Measurements from ENCODE around the gene RPE65. TPM values are rescaled to one million over a fixed set of nuclear protein-coding genes. Genes with fewer than 3 reads are reported as not detected.
"Not testable (repeated sequence)": the region's sequence is repeated elsewhere in the genome, so short reads cannot be mapped to it uniquely, and the experiment has no call there.

RPE65 gene
- total RNA-seq, 1 donor from 2014 or later: not detected

GRCh38 chr1:68493193-68493592 is 43.4 kb upstream of the RPE65 start:
- Mint-ChIP-seq H3K27ac (no peak overlapping the region), H3K36me3 (ENCODE audit: insufficient read depth) (peaks cover 13% of the 10 kb centered on the region), H3K4me1 (ENCODE audit: low read depth) (peaks cover 14% of the 10 kb centered on the region), H3K27me3 (peaks cover 3% of the 10 kb centered on the region), H3K4me3 (ENCODE audit: low read depth) (no peak overlapping the region), H3K9me3 (ENCODE audit: low read depth) (no peaks in the 10 kb centered on the region)
- TF ChIP-seq CTCF (IDR thresholded peaks at IDR 0.05; ENCODE audit: unreplicated experiment): no peak
- DNase-seq (ENCODE audit: low spot score, unreplicated experiment): no peak

DNA sequence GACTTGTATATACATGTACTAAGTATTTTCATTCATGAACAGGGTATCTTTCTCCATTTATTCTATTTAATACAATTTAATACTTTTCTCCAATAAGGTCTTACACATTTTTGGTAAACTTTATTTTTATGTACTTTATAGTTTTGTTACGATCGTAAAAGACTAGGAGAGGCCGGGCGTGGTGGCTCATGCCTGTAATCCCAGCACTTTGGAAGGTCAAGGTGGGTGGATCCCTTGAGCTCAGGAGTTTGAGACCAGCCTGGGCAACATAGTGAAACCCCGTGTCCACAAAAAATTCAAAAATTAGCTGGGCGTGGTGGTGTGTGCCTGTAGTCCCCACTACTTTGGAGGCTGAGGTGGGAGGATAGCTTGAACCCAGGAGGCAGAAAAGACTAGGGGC is 42.5 kb upstream of the RPE65 start:
- not testable (repeated sequence) for DNase-seq (ENCODE audit: low spot score, unreplicated experiment); H3K27me3 Mint-ChIP-seq; H3K4me3 Mint-ChIP-seq (ENCODE audit: low read depth); H3K27ac Mint-ChIP-seq; H3K9me3 Mint-ChIP-seq (ENCODE audit: low read depth)
- peaks cover 12% of the 10 kb centered on the region for H3K4me1 Mint-ChIP-seq (ENCODE audit: low read depth)
- H3K36me3 Mint-ChIP-seq (ENCODE audit: insufficient read depth): peaks cover 13% of the 10 kb centered on the region

- Mint-ChIP-seq H3K4me1 (ENCODE audit: low read depth) (peaks cover 2% of the 10 kb centered on the region), H3K27ac (no peak overlapping the region), H3K36me3 (ENCODE audit: insufficient read depth) (peaks cover 18% of the 10 kb centered on the region), H3K9me3 (ENCODE audit: low read depth) (no peaks in the 10 kb centered on the region), H3K27me3 (no peaks in the 10 kb centered on the region), H3K4me3 (ENCODE audit: low read depth) (no peak overlapping the region)
- no peak for TF ChIP-seq CTCF (IDR thresholded peaks at IDR 0.05; ENCODE audit: unreplicated experiment)
- DNase-seq (ENCODE audit: low spot score, unreplicated experiment): no peak
These were observed 40.4 kb upstream of the RPE65 start for GRCh38 chr1:68490046-68490651.

- Mint-ChIP-seq H3K27ac (no peak overlapping the region), H3K4me3 (ENCODE audit: low read depth) (no peak overlapping the region), H3K36me3 (ENCODE audit: insufficient read depth) (peaks cover 23% of the 10 kb centered on the region), H3K9me3 (ENCODE audit: low read depth) (no peaks in the 10 kb centered on the region), H3K4me1 (ENCODE audit: low read depth) (peaks cover 1% of the 10 kb centered on the region), H3K27me3 (no peaks in the 10 kb centered on the region)
- no peak for TF ChIP-seq CTCF (IDR thresholded peaks at IDR 0.05; ENCODE audit: unreplicated experiment)
- DNase-seq (ENCODE audit: low spot score, unreplicated experiment): no peak
These were observed 35.8 kb upstream of the RPE65 start for GRCh38 chr1:68485431-68486022.

- no peaks in the 10 kb centered on the region for H3K9me3 Mint-ChIP-seq (ENCODE audit: low read depth)
- H3K27me3 Mint-ChIP-seq: no peaks in the 10 kb centered on the region
- H3K4me3 Mint-ChIP-seq (ENCODE audit: low read depth): no peak overlapping the region
- peaks cover 1% of the 10 kb centered on the region for H3K4me1 Mint-ChIP-seq (ENCODE audit: low read depth)
- no peak overlapping the region for H3K27ac Mint-ChIP-seq
- no peak for TF ChIP-seq CTCF (IDR thresholded peaks at IDR 0.05; ENCODE audit: unreplicated experiment)
- DNase-seq (ENCODE audit: low spot score, unreplicated experiment): no peak
- peaks cover 21% of the 10 kb centered on the region for H3K36me3 Mint-ChIP-seq (ENCODE audit: insufficient read depth)
These were observed 34.9 kb upstream of the RPE65 start for GRCh38 chr1:68484618-68485017.

GRCh38 chr1:68481041-68481440 is 31.3 kb upstream of the RPE65 start:
- H3K36me3 Mint-ChIP-seq (ENCODE audit: insufficient read depth): peaks cover 16% of the 10 kb centered on the region
- H3K27me3 Mint-ChIP-seq: no peaks in the 10 kb centered on the region
- no peak overlapping the region for H3K27ac Mint-ChIP-seq
- no peak for DNase-seq (ENCODE audit: low spot score, unreplicated experiment)
- no peak overlapping the region for H3K4me3 Mint-ChIP-seq (ENCODE audit: low read depth)
- TF ChIP-seq CTCF (IDR thresholded peaks at IDR 0.05; ENCODE audit: unreplicated experiment): no peak
- H3K4me1 Mint-ChIP-seq (ENCODE audit: low read depth): peaks cover 1% of the 10 kb centered on the region
- H3K9me3 Mint-ChIP-seq (ENCODE audit: low read depth): no peaks in the 10 kb centered on the region

Data from progenitor cell of endocrine pancreas (in vitro differentiated cells).